ENCODE data around the gene AGAP2.

The AGAP2 gene

GRCh38 chr12:57752668-57753000 lies 14.1 kb upstream of the AGAP2 start:
- DNase-seq, result no peak

DNA sequence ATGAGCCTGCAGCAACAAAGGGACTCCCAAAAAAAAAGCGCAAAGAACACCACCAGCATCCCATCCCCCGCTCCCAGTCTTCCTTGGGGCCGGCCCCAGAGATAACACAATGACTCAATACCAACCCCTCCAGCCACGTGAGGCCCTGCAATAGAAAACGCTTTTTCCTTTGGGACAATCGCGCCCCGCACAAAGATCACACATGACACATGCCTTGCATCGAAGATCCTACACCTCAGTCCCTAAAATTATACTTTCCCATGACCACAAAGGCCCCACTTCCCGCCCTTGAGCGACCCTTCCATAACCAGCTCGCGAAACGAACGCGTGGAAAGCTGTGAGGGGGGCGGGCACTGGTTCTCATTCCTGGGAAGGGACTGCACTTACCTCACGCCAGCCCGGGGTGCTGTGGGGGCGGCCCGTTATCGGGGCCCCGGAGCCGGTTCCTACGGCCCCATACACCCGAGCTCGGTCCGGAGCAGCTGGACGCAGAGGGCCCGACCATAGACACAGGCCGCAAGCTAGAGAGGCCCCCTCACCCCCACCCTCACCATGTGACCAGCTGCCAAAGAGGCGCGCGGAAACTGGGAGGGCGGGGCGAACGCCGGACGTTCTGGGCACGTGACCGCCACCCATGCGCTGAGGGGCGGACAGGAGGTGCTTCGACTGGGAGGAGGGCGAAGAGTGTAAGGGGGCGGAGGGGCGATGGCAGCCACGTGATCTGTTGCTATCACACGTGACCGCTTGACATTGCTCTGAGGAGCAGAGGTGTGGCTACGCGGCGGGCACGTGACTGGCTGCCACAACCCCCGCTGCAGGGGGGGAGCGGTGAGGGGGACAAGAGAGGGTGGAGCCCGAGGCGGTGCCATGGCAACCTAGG lies 13.5 kb upstream of the AGAP2 start, which contains the start of gene CDK4:
Gene CDK4, minus strand, starts transcription at position 523 of the 880 bp plus-strand sequence. CDS start 593 bp downstream, outside the sequence.
- peak; percentile 100 for DNase-seq

DNA sequence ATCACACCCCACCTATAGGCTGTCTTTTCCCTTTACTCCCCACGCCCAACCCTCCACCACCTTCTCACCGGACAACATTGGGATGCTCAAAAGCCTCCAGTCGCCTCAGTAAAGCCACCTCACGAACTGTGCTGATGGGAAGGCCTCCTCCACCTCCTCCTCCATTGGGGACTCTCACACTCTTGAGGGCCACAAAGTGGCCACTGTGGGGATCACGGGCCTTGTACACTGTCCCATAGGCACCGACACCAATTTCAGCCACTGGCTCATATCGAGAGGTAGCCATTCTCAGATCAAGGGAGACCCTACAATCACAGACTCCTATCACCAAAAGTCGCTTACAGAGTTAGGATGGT lies 12.9 kb upstream of the AGAP2 start:
- DNase-seq, result no peak

DNA sequence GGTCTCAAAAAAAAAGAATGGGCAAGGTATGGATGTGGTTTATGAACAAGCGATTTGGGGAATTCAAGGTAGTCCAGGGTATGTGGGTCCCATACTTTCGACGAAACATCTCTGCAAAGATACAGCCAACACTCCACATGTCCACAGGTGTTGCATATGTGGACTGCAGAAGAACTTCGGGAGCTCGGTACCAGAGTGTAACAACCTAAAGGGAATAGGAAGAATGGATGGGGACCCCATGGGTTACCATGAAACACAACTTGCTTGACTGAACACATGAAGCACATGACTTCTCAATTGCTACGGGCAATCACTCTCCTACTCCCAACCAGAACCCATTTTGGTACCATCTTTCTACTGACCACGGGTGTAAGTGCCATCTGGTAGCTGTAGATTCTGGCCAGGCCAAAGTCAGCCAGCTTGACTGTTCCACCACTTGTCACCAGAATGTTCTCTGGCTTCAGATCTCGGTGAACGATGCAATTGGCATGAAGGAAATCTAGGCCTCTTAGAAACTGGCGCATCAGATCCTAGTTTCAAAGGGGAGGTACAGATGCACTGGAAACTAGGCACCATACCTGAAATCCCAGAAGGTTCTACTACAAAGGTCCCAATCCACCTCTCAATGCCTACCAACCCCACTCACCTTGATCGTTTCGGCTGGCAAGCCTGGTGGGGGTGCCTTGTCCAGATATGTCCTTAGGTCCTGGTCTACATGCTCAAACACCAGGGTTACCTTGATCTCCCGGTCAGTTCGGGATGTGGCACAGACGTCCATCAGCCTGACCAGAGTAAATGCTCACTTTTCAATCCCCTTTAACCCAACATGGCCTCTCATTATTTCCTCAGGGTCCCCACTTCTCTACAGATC lies 12.3 kb upstream of the AGAP2 start:
- DNase-seq, result no peak

DNA sequence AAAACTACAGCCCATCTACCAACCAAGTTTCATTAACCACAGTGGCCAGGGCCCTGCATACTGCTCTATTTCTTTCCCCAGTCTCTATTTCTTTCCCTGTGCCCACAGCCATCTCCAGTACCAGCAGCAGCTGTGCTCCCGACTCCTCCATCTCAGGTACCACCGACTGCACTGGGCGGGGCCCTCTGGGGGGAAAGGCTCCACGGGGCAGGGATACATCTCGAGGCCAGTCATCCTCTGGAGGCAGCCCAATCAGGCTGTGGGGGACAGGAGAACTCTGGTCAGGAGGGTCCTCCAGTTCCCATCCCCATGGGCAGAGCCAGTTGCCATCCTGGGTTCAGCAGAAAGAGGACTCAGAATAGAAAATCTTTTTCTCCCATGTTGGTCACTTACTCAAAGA lies 10.5 kb upstream of the AGAP2 start:
- DNase-seq, result no peak

DNA sequence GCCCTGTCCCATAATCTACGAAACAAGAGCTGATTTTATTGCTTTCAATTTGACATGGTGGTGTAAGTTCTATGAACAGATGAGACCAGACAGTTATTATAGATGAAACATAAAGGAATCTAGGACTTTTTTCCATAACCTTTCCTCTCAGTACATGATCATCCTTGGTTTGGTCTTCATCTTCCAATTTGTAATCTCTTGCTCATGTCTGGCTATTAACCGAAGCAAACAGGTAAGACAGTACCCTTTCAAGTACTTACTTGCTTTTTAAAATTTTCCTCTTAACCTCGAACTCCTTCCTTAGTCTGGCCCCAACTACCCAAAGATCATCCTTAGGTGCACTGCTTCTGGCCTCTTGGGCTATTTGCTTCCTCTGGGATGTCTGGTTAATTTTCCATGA lies 7.5 kb upstream of the AGAP2 start:
- no peak for DNase-seq

DNA sequence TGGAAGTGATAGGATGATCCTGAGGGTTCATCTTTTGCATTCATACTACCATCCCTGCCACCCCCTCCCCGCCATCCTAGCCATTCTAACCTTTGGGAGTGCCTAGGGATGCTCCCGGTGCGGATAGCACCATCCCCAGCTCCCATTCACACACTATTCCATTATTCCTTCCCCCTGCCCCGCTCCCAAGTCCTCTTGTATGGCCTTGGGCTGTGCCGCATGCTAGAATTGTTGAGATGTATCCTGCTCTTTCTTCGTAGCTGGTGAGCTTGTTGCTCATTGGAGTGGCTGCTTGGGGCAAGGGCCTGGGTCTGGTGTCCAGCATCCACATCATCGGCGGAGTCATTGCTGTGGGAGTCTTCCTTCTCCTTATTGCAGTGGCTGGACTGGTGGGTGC lies 6.9 kb upstream of the AGAP2 start:
- no peak for DNase-seq

DNA sequence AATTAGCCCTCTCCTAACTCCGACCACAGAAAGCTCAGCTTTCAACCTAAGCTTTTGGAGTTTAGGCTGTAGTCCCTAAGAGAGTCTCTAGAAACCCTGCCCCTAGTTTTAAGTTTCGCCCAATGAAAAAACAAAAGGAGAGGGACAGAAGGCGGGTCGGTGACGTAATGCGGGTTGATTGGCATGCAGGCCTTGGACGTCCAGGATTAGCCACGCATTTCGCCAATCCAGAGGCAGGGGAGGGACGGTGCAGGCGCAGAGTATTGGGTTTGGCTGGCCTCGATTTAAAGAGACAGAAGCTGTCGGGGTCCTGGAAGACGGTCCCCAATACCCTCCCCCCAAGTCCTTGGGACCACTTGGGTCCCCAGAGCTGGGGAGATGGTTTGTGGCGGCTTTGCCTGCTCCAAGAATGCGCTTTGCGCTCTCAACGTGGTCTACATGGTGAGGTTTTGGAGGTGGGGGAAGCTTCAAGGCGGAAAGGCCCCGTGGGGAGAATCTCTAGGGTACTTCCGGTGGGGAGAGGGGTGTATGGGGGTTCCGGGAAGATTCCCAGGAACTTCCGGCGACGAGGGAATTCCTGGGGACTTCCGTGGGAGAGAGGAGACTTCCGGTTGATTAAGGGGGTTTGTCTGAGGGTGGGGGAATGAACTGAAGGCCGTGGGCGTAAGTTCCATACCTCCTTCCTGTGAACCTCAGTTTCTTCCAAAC lies 6.4 kb upstream of the AGAP2 start, which contains the start of gene TSPAN31:
Gene TSPAN31, plus strand, starts transcription at position 263 of the 708 bp plus-strand sequence. Its CDS starts 116 bp downstream, at position 379.
- DNase-seq, result peak; percentile 98

- no peak for DNase-seq
These were observed 5.7 kb upstream of the AGAP2 start for GRCh38 chr12:57744194-57744776.

GRCh38 chr12:57743769-57744168 lies 5.2 kb upstream of the AGAP2 start:
- DNase-seq, result no peak

GRCh38 chr12:57741844-57742738 lies 3.5 kb upstream of the AGAP2 start:
- no peak for DNase-seq

DNA sequence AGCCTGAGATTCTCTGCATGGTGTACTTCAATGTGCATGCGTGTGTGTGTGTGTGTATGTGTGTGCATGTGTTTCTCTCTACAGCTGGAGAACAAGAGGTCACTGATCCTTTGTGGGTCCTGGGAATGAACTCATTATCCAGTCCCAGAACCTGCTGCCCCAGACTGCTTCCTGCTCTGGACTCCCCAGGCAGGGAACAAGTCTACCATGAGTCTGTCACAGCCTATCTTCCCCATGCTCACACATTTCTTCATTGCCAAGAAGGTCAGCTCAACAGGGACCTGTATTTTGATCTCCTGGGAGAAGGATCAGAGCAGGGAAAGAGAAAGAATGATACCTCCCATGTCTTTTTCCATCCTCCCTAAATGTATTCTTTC lies 2.9 kb upstream of the AGAP2 start:
- DNase-seq, result no peak

DNA sequence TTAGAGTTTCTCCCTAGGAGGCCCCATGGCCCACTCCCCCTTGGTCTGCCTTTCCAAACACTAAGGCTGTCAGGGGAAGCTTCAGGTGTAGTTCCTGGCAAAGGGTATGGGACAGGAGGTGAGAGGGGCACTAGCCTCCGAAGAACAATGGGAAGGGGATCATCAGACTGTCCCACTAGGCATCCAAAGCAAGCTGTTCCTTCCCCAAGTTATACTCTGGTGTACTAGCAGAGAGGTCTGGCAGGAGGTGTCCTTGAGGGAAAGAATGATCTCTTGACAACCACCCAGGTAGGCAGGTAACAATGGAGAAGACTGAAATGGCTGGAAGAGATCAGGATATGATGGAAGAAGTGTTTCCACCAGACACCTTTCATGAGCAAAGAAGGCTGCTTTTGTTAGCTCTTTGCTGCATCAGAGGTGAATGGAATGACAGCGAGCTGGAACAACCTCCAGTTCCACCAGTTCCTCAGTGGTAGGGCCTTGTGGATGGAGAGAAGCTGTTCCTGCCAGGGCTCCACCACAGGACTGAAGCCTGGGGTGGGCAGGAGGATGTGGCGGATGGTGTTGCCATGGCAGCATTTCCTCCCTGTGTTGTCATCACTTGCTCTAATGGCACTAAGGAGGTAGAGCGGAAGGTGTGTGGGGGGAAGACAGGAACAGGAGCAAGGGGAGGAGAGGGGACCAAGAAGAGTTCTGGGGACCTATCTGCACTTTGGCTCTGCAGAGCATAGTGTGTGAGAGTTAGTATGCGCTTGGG lies 2.3 kb upstream of the AGAP2 start:
- no peak for DNase-seq

DNA sequence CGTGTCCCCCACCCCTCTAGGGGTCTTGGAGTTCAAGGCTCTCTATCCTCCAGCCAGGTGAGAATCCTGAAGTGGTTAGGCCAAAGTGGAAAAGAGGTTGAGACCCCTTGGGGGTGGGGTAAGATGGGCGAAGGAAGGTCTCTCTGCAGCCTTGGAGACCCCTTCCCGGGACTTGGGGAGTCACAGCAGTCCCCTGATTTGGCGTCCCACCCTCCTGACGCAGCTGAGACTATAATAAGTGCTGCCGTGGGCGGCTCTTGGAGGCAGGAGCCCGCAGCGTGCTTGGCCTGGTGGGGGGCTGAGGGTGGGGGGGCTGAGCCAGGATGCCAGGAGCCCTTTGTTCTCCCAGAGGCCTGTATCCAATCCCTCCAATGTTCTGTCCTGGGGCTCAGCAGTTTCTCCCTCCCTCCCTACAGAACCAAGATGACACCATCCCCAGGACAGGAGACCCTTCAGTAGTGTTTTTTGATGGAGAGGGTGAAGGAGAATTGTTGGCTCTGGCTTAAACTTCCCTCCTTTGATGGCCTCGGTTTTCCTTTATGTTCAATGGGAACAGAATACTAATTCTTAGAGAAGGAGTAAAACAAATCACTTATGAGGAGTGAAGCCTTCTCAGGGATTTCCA lies 1.5 kb upstream of the AGAP2 start:
- no peak for DNase-seq

DNA sequence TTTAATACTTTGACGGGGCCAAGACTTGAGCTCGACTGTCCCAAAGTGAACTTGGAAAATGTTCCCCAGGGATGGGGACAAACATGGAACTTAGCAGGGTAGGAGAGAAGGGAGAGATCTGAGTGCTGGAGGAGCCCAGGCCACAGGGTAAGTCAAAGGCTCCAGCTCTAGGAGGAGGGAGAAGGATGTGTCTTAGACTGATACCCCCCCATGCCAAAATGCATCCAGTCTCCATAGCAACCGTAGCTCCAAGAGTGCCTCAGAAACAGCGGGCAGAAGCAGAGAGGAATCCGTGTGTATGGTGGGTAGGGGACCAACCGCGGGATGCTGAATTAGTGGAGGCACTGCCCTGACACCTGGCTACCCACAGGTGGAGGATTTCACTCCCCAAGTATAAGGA lies 845 bp upstream of the AGAP2 start:
- no peak for DNase-seq

GRCh38 chr12:57737467-57738460 lies 778 bp downstream of the AGAP2 start:
- DNase-seq, result peak; percentile 31

GRCh38 chr12:57736741-57737466 lies 1.6 kb downstream of the AGAP2 start:
- no peak for DNase-seq

DNA sequence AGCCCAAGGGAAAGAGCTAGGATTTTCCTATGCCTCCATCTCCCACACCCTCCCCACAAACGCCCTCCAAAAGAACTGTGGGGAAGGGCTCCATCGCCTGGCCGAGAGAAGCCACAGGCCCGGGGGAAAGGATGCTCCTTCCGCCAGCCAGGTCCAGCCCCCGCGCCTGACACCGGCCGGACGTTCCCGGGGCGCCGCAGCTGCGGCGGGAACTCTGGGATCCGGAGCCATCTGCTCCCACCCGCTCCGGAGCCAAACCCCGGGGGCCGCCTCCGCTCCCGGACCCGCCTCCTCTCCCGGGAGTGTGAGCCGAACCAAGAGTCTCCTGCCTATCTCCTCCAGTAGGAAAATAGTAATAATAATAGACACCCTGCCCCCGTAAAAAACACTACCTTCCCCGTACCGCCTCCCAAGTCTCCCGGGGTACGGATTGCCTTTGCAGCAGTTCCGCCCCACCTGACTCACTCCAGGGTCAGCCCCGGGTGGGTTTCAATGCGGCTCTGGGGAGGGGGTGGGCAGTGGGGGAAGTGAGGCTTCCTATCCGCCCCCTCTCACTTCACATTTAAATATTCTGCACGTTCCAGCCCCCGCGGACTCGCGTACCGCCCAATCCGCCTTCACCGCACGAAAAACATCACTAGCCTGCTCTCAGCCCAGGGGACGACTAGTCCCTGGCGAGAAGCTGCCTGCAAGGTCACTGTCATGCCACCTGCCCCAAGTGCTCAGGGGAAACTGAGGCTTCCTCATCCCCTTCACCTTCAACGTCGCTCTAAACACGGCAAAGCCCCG lies 2.4 kb downstream of the AGAP2 start:
- peak; percentile 65 for DNase-seq

Data from EL (cell line).